Astrocyte of the spinal cord (primary cell): Measurements from ENCODE around the gene GALNT7.

Experiments used
- DNase-seq: peaks from one replicate; pipeline ENCODE4 v3.0.0; 2011; ENCODE audit warnings: low read depth, low spot score
- H3K4me3 ChIP-seq: 2 replicates; pipeline ENCODE4 v1.5.1; 2011; ENCODE audit warnings: low read depth, mild to moderate bottlenecking, low read length, moderate library complexity
- CTCF ChIP-seq: IDR thresholded peaks from 2 replicates; pipeline ENCODE4 v1.5.1; 2012; ENCODE audit warnings: low read depth, mild to moderate bottlenecking, low read length, inconsistent platforms
- in situ Hi-C: cut with HindIII; loops from 2 replicates; pipeline ENCODE4 v1.10.0; 2017; ENCODE audit warnings: low sequenced_read_pairs

Gene GALNT7

GRCh38 chr4:173170182-173170778 lies 1.7 kb downstream of the GALNT7 start:
- H3K4me3 ChIP-seq = peak overlapping the region; percentile 83
- in situ Hi-C loops = no loop called here
- DNase-seq = peak; percentile 43
- TF ChIP-seq CTCF = no peak

DNA sequence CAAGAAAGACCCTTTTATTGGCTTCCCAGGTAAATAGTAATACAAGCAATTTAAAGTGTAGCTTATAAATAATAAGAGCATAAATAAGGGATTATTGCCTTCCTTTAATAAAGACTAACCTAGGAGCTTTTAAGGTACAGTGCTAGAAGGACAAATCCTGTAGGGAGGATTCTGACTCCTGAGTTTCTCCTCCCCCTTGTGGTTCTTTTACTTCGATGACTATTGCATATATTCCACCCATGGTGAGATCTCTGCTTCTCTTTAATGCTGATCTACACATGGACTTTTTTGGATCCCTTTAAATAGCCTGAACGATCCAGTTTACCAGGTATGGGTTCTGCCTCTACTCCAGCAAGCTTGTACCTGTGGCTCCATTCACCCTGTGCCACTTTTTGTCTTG lies 2.5 kb downstream of the GALNT7 start:
- no peak overlapping the region for H3K4me3 ChIP-seq
- TF ChIP-seq CTCF = peak; percentile 30
- in situ Hi-C loops = no loop called here
- DNase-seq = peak; percentile 44

DNA sequence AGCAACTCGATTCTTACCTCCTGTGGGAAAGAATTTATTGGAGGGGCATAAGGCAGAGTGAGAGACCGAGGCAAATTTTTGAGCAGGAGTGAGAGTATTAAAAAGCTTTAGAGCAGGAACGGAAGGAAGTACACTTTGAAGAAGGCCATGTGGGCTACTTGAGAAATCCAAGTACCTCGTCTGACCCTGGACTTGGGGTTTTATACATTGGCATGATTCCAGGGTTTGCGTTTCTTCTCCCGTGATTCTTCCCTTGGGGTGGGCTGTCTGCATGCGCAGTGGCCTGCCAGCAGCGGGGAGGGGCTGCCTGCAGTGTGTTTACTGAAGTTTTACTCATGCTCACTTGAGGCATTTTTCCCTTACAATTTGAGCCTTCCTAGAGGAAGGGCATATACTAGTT lies 3.4 kb downstream of the GALNT7 start:
- no peak for DNase-seq
- TF ChIP-seq CTCF = no peak
- no peak overlapping the region for H3K4me3 ChIP-seq
- in situ Hi-C loops = no loop called here

- no peak overlapping the region for H3K4me3 ChIP-seq
- in situ Hi-C loops = no loop called here
- DNase-seq = no peak
- TF ChIP-seq CTCF = no peak
These were observed 5.6 kb downstream of the GALNT7 start for GRCh38 chr4:173174184-173174583.

DNA sequence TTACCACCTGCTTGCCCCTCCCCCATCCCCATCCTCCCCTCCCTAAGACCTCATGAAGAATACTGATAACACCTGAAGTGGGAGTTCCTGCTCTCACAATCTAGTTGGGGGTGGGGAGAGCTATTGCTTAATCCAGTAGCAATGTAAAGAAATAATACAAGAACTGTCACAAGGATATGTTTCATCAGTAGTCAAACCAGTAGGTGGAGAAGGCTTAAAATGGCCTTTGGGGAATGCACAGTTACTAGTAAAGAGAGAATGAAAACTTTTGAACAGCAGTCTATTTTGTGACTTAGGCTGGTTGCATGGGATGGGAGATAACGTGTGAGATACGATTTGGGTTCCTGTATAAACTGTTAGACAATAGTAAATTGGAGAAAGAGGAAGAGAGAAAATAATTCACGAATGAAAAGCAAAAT lies 6.0 kb downstream of the GALNT7 start:
- DNase-seq = no peak
- no peak overlapping the region for H3K4me3 ChIP-seq
- TF ChIP-seq CTCF = no peak
- in situ Hi-C loops = no loop called here

DNA sequence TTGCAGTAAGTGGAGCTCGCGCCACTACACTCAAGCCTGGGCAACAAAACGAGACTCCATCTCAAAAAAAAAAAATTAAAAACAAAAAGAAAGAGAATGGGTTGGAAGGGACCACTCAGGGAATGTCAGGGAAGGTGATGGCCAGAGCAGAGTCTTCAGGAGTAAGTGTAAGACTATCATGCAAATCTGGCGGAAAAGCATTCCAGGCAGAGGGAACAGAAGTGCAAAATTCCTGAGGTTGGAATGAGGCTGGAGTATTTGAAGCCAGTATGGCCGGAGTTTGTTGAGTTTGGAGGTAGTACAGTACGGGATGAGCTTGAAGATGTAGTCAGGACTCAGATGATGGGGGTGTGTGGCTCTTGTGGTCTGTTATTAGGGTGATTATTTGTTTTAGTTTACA lies 7.4 kb downstream of the GALNT7 start:
- in situ Hi-C loops = no loop called here
- no peak for DNase-seq
- H3K4me3 ChIP-seq = no peak overlapping the region
- no peak for TF ChIP-seq CTCF

- no peak for DNase-seq
- no peak for TF ChIP-seq CTCF
- in situ Hi-C loops = no loop called here
- no peak overlapping the region for H3K4me3 ChIP-seq
These were observed 8.6 kb downstream of the GALNT7 start for GRCh38 chr4:173177232-173177631.
